H9 (cell line): ENCODE data around the gene SNX5. TPM values are rescaled to one million over a fixed set of nuclear protein-coding genes. Genes with fewer than 3 reads are reported as not detected.
A peak's percentile ranks its signal among the peaks of the same experiment; 100 is the strongest.

Source experiments
- DNase-seq: peaks from one replicate; pipeline ENCODE4 v3.0.0-alpha.2; 2017
- H2AFZ ChIP-seq: one replicate; pipeline ENCODE4 v1.6.1; 2013; ENCODE audit warnings: mild to moderate bottlenecking, low read length, control low read depth, moderate library complexity
- H2AK5ac ChIP-seq: 2 replicates; pipeline ENCODE4 v1.6.1; 2013; ENCODE audit warnings: low read length, control low read depth, mixed read lengths; ENCODE audit not compliant: insufficient read length
- H2BK120ac ChIP-seq: one replicate; pipeline ENCODE4 v1.6.1; 2013; ENCODE audit warnings: low read depth, mild to moderate bottlenecking, low read length, control low read depth, inconsistent platforms; ENCODE audit not compliant: poor library complexity, severe bottlenecking
- H2BK12ac ChIP-seq: 2 replicates; pipeline ENCODE4 v1.6.1; 2013; ENCODE audit warnings: low read length, control low read depth, mixed read lengths, low read depth; ENCODE audit not compliant: insufficient read length
- H2BK15ac ChIP-seq: 2 replicates; pipeline ENCODE4 v1.6.1; 2013; ENCODE audit warnings: low read depth, low read length, control low read depth
- H2BK20ac ChIP-seq: one replicate; pipeline ENCODE4 v1.6.1; 2013; ENCODE audit warnings: low read depth, mild to moderate bottlenecking, low read length, control low read depth, inconsistent platforms; ENCODE audit not compliant: poor library complexity, severe bottlenecking
- H2BK5ac ChIP-seq: 2 replicates; pipeline ENCODE4 v1.6.1; 2013; ENCODE audit warnings: low read length, control low read depth, mixed read lengths; ENCODE audit not compliant: insufficient read length
- H3K14ac ChIP-seq: 2 replicates; pipeline ENCODE4 v1.6.1; 2013; ENCODE audit warnings: low read length, control low read depth; ENCODE audit not compliant: insufficient read depth
- H3K18ac ChIP-seq: 2 replicates; pipeline ENCODE4 v1.6.1; 2013; ENCODE audit warnings: low read depth, mild to moderate bottlenecking, mixed read lengths, low read length, control low read depth; ENCODE audit not compliant: insufficient read length
- H3K23ac ChIP-seq: 2 replicates; pipeline ENCODE4 v1.6.1; 2013; ENCODE audit warnings: low read length, control low read depth, mixed read lengths, low read depth; ENCODE audit not compliant: insufficient read length
- H3K23me2 ChIP-seq: 2 replicates; pipeline ENCODE4 v1.6.1; 2013; ENCODE audit warnings: low read depth, mild to moderate bottlenecking, mixed read lengths, low read length, control low read depth; ENCODE audit not compliant: insufficient read length, poor library complexity, severe bottlenecking
- H3K27ac ChIP-seq: 2 replicates; pipeline ENCODE4 v1.5.1; 2013; ENCODE audit warnings: low read length, control low read depth, mixed read lengths, low read depth; ENCODE audit not compliant: insufficient read length
- H3K27me3 ChIP-seq: 2 replicates; pipeline ENCODE4 v1.6.1; 2013; ENCODE audit warnings: low read length, control low read depth, inconsistent platforms; ENCODE audit not compliant: insufficient read depth
- H3K4ac ChIP-seq: 2 replicates; pipeline ENCODE4 v1.6.1; 2013; ENCODE audit warnings: low read depth, mild to moderate bottlenecking, control low read depth, inconsistent platforms, low read length, moderate library complexity
- H3K4me1 ChIP-seq: 2 replicates; pipeline ENCODE4 v1.6.1; 2013; ENCODE audit warnings: low read length, control low read depth, inconsistent platforms; ENCODE audit not compliant: insufficient read depth
- H3K4me2 ChIP-seq: 2 replicates; pipeline ENCODE4 v1.6.1; 2013; ENCODE audit warnings: low read length, control low read depth, mixed read lengths; ENCODE audit not compliant: insufficient read length, insufficient read depth
- H3K56ac ChIP-seq: 2 replicates; pipeline ENCODE4 v1.6.1; 2013; ENCODE audit warnings: low read depth, mild to moderate bottlenecking, mixed read lengths, low read length, control low read depth; ENCODE audit not compliant: insufficient read length
- H3K79me1 ChIP-seq: 2 replicates; pipeline ENCODE4 v1.6.1; 2013; ENCODE audit warnings: low read depth, mild to moderate bottlenecking, moderate library complexity, low read length, control low read depth, inconsistent platforms; ENCODE audit not compliant: insufficient read depth, poor library complexity, severe bottlenecking
- H3K79me2 ChIP-seq: 2 replicates; pipeline ENCODE4 v1.6.1; 2013; ENCODE audit warnings: low read length, control low read depth, inconsistent platforms; ENCODE audit not compliant: insufficient read depth
- H3K9ac ChIP-seq: 2 replicates; pipeline ENCODE4 v1.6.1; 2013; ENCODE audit warnings: low read length, control low read depth, mixed read lengths; ENCODE audit not compliant: insufficient read length; ENCODE audit errors: extremely low read depth
- H3K9me3 ChIP-seq: one replicate; pipeline ENCODE4 v1.6.1; 2013; ENCODE audit warnings: low read depth, low read length, inconsistent platforms; ENCODE audit not compliant: control insufficient read depth
- H3T11ph ChIP-seq: one replicate; pipeline ENCODE4 v1.6.1; 2013; ENCODE audit warnings: mild to moderate bottlenecking, low read length, control low read depth, inconsistent platforms
- H4K20me1 ChIP-seq: one replicate; pipeline ENCODE4 v1.6.1; 2013; ENCODE audit not compliant: control insufficient read depth, insufficient read length, insufficient read depth
- H4K5ac ChIP-seq: 2 replicates; pipeline ENCODE4 v1.6.1; 2013; ENCODE audit warnings: low read depth, mild to moderate bottlenecking, mixed read lengths, low read length, control low read depth; ENCODE audit not compliant: insufficient read length
- H4K8ac ChIP-seq: replicated peaks from 2 replicates; pipeline ENCODE4 v1.6.1; 2013; ENCODE audit warnings: low read length, control low read depth, mixed read lengths, low read depth; ENCODE audit not compliant: insufficient read length
- H4K91ac ChIP-seq: 2 replicates; pipeline ENCODE4 v1.6.1; 2013; ENCODE audit warnings: low read depth, mild to moderate bottlenecking, moderate library complexity, mixed read lengths, low read length, control low read depth; ENCODE audit not compliant: insufficient read length
- H3K27ac Mint-ChIP-seq, 3 experiments: 2 replicates in 2 of 3; 3 replicates in 1 of 3; pipeline ENCODE4 v1.8.0; 2020 to 2021; ENCODE audit warnings: mixed read lengths in 3 of 3, mild to moderate bottlenecking in 1 of 3, moderate library complexity in 1 of 3
- H3K27me3 Mint-ChIP-seq: 2 replicates; pipeline ENCODE4 v1.8.0; 2021; ENCODE audit warnings: low read depth, mild to moderate bottlenecking, moderate library complexity, mixed read lengths
- H3K36me3 Mint-ChIP-seq, 3 experiments: 2 replicates in 2 of 3; 3 replicates in 1 of 3; pipeline ENCODE4 v1.8.0; 2020 to 2021; ENCODE audit warnings: low read depth in 3 of 3, mixed read lengths in 3 of 3; ENCODE audit not compliant: insufficient read depth in 1 of 3
- H3K4me1 Mint-ChIP-seq, 2 experiments: 2 replicates each; pipeline ENCODE4 v1.8.0; 2020; ENCODE audit warnings: mixed read lengths in 2 of 2
- H3K4me3 Mint-ChIP-seq, 2 experiments: 2 replicates in 1 of 2; 3 replicates in 1 of 2; pipeline ENCODE4 v1.8.0; 2020 to 2021; ENCODE audit warnings: mild to moderate bottlenecking in 2 of 2, mixed read lengths in 2 of 2, moderate library complexity in 1 of 2
- H3K9me3 Mint-ChIP-seq, 2 experiments: 2 replicates in 1 of 2; 3 replicates in 1 of 2; pipeline ENCODE4 v1.8.0; 2020; ENCODE audit warnings: mild to moderate bottlenecking in 2 of 2, mixed read lengths in 2 of 2, moderate library complexity in 1 of 2
- WGBS: extraction: QIAGEN DNeasy Blood & Tissue Kit; methylation state at CpG from one replicate; pipeline ENCODE4 v1.1.7; 2013; ENCODE audit warnings: missing lambda C conversion rate, low lambda C conversion rate, mixed read lengths; ENCODE audit not compliant: insufficient read length; ENCODE audit errors: extremely low coverage; 5-methylcytosine and 5-hydroxymethylcytosine counted together
- total RNA-seq: library from RNA; stranded (reverse); gene quantifications from 2 replicates; pipeline ENCODE4 v1.2.1, GENCODE V29; 2021
- TF ChIP-seq, protein P1 (sequence below): fragments of 200-600 bp; sonication (generic); conservative IDR thresholded peaks from 3 replicates; pipeline ENCODE4 v1.8.0; 2021; ENCODE audit warnings: antibody characterized with exemption, mild to moderate bottlenecking

Gene SNX5
- total RNA-seq, 1 experiment from 2014 or later, result 194 TPM

- H3K9me3 ChIP-seq, result no peaks in the 10 kb centered on the region
- H3K4ac ChIP-seq, result no peak overlapping the region
- no peak overlapping the region for H4K8ac ChIP-seq
- no peak overlapping the region for H3T11ph ChIP-seq
- no CpG with 5 or more reads among the region's 21 CpGs for WGBS
- Mint-ChIP-seq H3K27me3 (no peaks in the 10 kb centered on the region), H3K36me3 (no peaks in the 10 kb centered on the region; a peak in 1 of 7 replicates), H3K4me3 (no peak overlapping the region), H3K9me3 (no peaks in the 10 kb centered on the region), H3K27ac (peak overlapping the region in 1 of 3 experiments; percentile 28; a peak in 3 of 7 replicates), H3K4me1 (peaks cover 23 to 35% of the 10 kb centered on the region in 2 experiments)
- H2BK20ac ChIP-seq, result no peak overlapping the region
- H3K23me2 ChIP-seq, result no peaks in the 10 kb centered on the region
- no peak overlapping the region for H3K56ac ChIP-seq
- H4K5ac ChIP-seq, result no peak overlapping the region
- no peaks in the 10 kb centered on the region for H3K27me3 ChIP-seq
- H2BK15ac ChIP-seq, result no peak overlapping the region
- no peak overlapping the region for H2AK5ac ChIP-seq
- no peak overlapping the region for H3K4me2 ChIP-seq
- H3K4me1 ChIP-seq, result no peaks in the 10 kb centered on the region; the same call in 1 of the 2 replicates
- no peaks in the 10 kb centered on the region for H3K79me2 ChIP-seq
- peak; percentile 47 for DNase-seq
- H3K23ac ChIP-seq, result no peak overlapping the region
- H4K91ac ChIP-seq, result no peak overlapping the region
- TF ChIP-seq, protein P1, sequence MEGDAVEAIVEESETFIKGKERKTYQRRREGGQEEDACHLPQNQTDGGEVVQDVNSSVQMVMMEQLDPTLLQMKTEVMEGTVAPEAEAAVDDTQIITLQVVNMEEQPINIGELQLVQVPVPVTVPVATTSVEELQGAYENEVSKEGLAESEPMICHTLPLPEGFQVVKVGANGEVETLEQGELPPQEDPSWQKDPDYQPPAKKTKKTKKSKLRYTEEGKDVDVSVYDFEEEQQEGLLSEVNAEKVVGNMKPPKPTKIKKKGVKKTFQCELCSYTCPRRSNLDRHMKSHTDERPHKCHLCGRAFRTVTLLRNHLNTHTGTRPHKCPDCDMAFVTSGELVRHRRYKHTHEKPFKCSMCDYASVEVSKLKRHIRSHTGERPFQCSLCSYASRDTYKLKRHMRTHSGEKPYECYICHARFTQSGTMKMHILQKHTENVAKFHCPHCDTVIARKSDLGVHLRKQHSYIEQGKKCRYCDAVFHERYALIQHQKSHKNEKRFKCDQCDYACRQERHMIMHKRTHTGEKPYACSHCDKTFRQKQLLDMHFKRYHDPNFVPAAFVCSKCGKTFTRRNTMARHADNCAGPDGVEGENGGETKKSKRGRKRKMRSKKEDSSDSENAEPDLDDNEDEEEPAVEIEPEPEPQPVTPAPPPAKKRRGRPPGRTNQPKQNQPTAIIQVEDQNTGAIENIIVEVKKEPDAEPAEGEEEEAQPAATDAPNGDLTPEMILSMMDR, result no peak
- no peak overlapping the region for H3K18ac ChIP-seq
- H2BK12ac ChIP-seq, result no peak overlapping the region
- no peak overlapping the region for H3K27ac ChIP-seq
- no peak overlapping the region for H3K14ac ChIP-seq
- no peak overlapping the region for H3K9ac ChIP-seq
- H2BK120ac ChIP-seq, result no peak overlapping the region
- H2BK5ac ChIP-seq, result no peak overlapping the region
- no peaks in the 10 kb centered on the region for H4K20me1 ChIP-seq
- H3K79me1 ChIP-seq, result no peaks in the 10 kb centered on the region
- no peak overlapping the region for H2AFZ ChIP-seq
These were observed 36.8 kb upstream of the SNX5 start for GRCh38 chr20:18005170-18005989.
